Mucosa of descending colon (tissue), 3 donors: ENCODE measurements around the gene VOPP1. TPM values are rescaled to one million over a fixed set of nuclear protein-coding genes. Genes with fewer than 3 reads are reported as not detected.
"Not testable (repeated sequence)": the region's sequence is repeated elsewhere in the genome, so short reads cannot be mapped to it uniquely, and the experiment has no call there.

Source experiments
- ATAC-seq: fragments of 200-7000 bp; cut with Tn5 transposase; one replicate; pipeline ENCODE4 v1.9.1; 2020; ENCODE audit warnings: mild to moderate bottlenecking, moderate library complexity
- DNase-seq, 3 donors: peaks; one replicate each; pipeline ENCODE4 v3.0.0-alpha.2; 2020
- H3K36me3 ChIP-seq: fragments of 200-600 bp; one replicate; pipeline ENCODE4 v1.8.0; 2021; ENCODE audit warnings: low read depth, mild to moderate bottlenecking
- H3K4me1 ChIP-seq: fragments of 200-600 bp; one replicate; pipeline ENCODE4 v1.8.0; 2021; ENCODE audit warnings: low read depth, mild to moderate bottlenecking
- H3K4me3 ChIP-seq: fragments of 200-600 bp; one replicate; pipeline ENCODE4 v1.8.0; 2021; ENCODE audit warnings: mild to moderate bottlenecking
- H3K9me3 ChIP-seq: fragments of 200-600 bp; one replicate; pipeline ENCODE4 v1.8.0; 2021; ENCODE audit warnings: mild to moderate bottlenecking
- intact Hi-C, 2 donors: fragments of 100-400 bp; cut with DNase I in 1 of 2; cut with micrococcal nuclease in 1 of 2; formaldehyde crosslinking; loops; one replicate each; pipeline versions ENCODE4 v1.11.0 to v1.11.1; 2022; cut with DNase I, micrococcal nuclease
- total RNA-seq, 3 donors: library from RNA; stranded (reverse); fragmentation: NEBNext Ultra II Directional in 2 of 3; extraction: Animal tissue kit (Norgen Biotek cat#: 25700) in 2 of 3; gene quantifications; one replicate each; pipeline versions ENCODE4 v1.2.1 to v1.2.4, GENCODE V29; 2021 to 2023
- TF ChIP-seq, protein P1 (sequence below): fragments of 200-600 bp; IDR thresholded peaks from one replicate; pipeline ENCODE4 v1.8.0; 2022; ENCODE audit warnings: antibody characterized with exemption, mild to moderate bottlenecking
- donor health status: DM: no; HTN: no; CAD: no; lungs with moderate emphysema.
- donor health status: DM: no; HTN: no; CAD: no.
- donor health status: DM: no; HTN: yes; CAD: no.

VOPP1 gene
- total RNA-seq, 3 donors from 2014 or later = 57.8 to 83.5 (median 75.2) TPM

GRCh38 chr7:55588379-55588699 lies 16.0 kb upstream of the VOPP1 start:
- intact Hi-C loops = no loop called here
- ATAC-seq (no peak), DNase-seq (no peak)
- no peaks in the 10 kb centered on the region for H3K9me3 ChIP-seq
- H3K4me1 ChIP-seq = no peaks in the 10 kb centered on the region
- TF ChIP-seq, protein P1, sequence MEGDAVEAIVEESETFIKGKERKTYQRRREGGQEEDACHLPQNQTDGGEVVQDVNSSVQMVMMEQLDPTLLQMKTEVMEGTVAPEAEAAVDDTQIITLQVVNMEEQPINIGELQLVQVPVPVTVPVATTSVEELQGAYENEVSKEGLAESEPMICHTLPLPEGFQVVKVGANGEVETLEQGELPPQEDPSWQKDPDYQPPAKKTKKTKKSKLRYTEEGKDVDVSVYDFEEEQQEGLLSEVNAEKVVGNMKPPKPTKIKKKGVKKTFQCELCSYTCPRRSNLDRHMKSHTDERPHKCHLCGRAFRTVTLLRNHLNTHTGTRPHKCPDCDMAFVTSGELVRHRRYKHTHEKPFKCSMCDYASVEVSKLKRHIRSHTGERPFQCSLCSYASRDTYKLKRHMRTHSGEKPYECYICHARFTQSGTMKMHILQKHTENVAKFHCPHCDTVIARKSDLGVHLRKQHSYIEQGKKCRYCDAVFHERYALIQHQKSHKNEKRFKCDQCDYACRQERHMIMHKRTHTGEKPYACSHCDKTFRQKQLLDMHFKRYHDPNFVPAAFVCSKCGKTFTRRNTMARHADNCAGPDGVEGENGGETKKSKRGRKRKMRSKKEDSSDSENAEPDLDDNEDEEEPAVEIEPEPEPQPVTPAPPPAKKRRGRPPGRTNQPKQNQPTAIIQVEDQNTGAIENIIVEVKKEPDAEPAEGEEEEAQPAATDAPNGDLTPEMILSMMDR = no peak
- H3K36me3 ChIP-seq = no peaks in the 10 kb centered on the region
- no peak overlapping the region for H3K4me3 ChIP-seq

GRCh38 chr7:55587687-55588378 lies 15.5 kb upstream of the VOPP1 start:
- Histone ChIP-seq H3K36me3 (no peaks in the 10 kb centered on the region), H3K4me1 (no peaks in the 10 kb centered on the region), H3K4me3 (no peak overlapping the region), H3K9me3 (no peaks in the 10 kb centered on the region)
- TF ChIP-seq, protein P1 = no peak
- DNase-seq (no peak), ATAC-seq (no peak)
- intact Hi-C loops = no loop called here

- DNase-seq, ATAC-seq, H3K9me3 ChIP-seq, H3K36me3 ChIP-seq, H3K4me1 ChIP-seq, intact Hi-C loops, H3K4me3 ChIP-seq: not testable (repeated sequence)
These were observed 10.4 kb upstream of the VOPP1 start for GRCh38 chr7:55582656-55583055.

DNA sequence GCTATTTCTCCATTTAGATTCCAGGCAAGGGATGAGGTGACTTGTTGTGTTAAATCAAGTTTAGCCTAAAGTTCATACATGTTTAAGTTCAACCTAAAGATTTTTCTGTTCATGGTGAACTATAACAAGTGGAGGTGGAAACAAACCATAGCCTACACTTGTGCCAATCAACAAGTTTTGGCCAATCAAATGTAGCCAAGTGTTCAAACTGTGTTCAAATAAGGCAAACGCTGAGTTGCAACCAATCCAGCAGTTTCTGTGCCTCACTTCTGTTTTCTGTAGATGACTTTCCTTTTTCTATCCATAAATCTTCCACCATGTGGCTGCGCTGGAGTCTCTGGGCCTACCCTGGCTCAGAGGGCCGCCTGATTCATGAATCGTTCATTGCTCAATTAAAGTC lies 4.5 kb upstream of the VOPP1 start:
- ATAC-seq (no peak), DNase-seq (no peak)
- Histone ChIP-seq H3K36me3 (no peaks in the 10 kb centered on the region), H3K4me1 (peaks cover 11% of the 10 kb centered on the region), H3K4me3 (no peak overlapping the region), H3K9me3 (no peaks in the 10 kb centered on the region)
- TF ChIP-seq, protein P1 = no peak
- intact Hi-C loops = no loop called here

DNA sequence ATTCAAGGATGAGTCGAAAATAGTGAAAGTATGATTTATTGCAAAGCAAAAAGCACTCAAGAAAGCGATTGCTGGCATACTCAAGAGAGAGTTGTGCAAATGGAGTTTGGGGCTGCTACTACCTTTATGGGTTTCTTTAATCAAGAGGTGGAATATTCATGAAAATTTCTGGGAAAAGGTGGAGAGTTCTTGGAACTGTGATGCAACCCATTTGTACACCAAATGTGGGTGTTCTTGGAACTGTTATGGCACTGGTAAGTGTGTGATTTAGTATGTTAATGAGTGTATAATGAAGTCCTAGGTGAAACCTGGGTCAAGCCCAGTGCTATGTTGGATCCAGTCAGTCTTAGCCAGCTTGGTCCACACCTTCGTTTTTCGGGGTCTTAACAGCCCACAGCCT lies 3.4 kb upstream of the VOPP1 start:
- intact Hi-C loops = no loop called here
- Histone ChIP-seq H3K36me3 (no peaks in the 10 kb centered on the region), H3K9me3 (no peaks in the 10 kb centered on the region), H3K4me3 (no peak overlapping the region), H3K4me1 (peaks cover 14% of the 10 kb centered on the region)
- TF ChIP-seq, protein P1 = no peak
- DNase-seq = no peak
- ATAC-seq = no peak

DNA sequence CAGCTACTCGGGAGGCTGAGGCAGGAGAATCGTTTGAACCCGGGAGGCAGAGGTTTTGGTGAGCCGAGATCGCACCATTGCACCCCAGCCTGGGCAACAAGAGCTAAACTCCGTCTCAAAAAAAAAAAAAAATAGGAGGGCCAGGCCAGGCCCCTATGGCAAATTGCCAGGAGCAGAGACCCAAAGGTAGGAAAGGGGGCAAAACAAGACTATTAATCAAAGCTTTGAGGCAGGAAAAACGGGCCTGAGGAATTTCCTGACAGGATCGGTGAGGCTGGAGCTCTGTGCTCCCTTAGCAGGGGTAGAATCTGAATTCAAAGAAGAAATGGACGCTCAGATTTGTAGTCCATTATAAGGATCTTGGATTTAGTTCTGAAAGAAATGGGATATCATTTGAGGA lies 2.8 kb upstream of the VOPP1 start:
- DNase-seq = no peak
- H3K4me1 ChIP-seq = peaks cover 21% of the 10 kb centered on the region
- TF ChIP-seq, protein P1 = no peak
- H3K4me3 ChIP-seq = no peak overlapping the region
- H3K9me3 ChIP-seq = no peaks in the 10 kb centered on the region
- ATAC-seq = no peak
- intact Hi-C loops = no loop called here
- H3K36me3 ChIP-seq = no peaks in the 10 kb centered on the region
